Epithelial cell of esophagus (primary cell): ENCODE data around the gene L3MBTL2.
"Not testable (repeated sequence)": the region's sequence is repeated elsewhere in the genome, so short reads cannot be mapped to it uniquely, and the experiment has no call there.

Source experiments
- DNase-seq: peaks from one replicate; pipeline ENCODE4 v3.0.0; 2010; ENCODE audit warnings: low read depth
- H3K4me3 ChIP-seq: 2 replicates; pipeline ENCODE4 v1.5.1; 2011; ENCODE audit warnings: mild to moderate bottlenecking, low read length, control low read depth
- TF ChIP-seq, protein P1 (sequence below): IDR thresholded peaks from 2 replicates; pipeline ENCODE4 v1.5.1; 2011; ENCODE audit warnings: low read depth, mild to moderate bottlenecking, low read length, control low read depth, inconsistent platforms; ENCODE audit not compliant: insufficient read depth; ENCODE audit errors: missing control alignments

The L3MBTL2 gene

DNA sequence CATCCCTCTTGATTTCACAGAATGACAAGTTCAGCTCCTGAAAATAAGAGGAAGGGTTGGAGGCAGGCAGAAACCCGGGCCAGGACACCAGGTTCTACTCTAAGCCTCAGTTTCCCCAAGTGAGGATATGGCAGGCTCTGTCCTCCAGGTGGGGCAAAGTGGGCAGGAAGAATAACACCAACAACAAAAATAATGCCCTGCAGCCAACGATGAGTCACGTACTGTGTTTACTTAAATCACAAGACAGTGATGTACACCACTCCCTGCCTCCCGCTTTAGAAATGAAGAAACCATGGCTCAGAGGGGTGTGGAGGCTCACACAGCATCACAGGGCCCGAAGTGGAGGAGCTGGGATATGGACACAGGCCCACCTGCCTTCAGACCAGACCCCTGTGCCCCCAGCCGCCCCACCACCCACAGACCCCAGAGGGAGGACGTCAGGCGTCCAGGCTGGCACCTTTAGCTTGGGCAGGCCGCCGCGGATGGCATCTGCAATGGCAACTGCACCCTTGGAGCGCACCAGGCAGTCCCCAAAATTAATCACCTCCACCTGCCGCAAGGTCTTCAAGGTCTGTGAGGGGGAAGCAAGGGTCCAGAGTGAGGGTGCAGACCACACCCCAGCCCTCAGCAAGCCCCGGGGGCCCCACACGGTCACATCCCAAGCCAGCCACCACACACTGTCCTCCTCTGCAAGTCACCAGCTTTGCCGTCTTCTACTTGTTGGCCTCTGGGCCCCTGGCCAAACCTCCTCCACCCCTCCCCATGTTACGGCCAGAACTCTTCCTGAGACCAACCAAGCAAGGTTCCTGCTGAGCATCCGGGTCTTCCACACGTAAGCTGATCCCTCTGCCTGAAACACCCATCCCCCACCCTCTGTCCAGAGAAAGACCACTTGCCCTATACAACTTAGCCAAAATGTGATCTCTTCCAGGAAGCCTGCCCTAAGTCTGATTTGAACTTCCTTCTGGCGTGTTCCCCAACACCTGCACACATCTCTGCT is 51.4 kb downstream of the L3MBTL2 start:
- H3K4me3 ChIP-seq = no peak overlapping the region
- DNase-seq = peak; percentile 93
- TF ChIP-seq, protein P1, sequence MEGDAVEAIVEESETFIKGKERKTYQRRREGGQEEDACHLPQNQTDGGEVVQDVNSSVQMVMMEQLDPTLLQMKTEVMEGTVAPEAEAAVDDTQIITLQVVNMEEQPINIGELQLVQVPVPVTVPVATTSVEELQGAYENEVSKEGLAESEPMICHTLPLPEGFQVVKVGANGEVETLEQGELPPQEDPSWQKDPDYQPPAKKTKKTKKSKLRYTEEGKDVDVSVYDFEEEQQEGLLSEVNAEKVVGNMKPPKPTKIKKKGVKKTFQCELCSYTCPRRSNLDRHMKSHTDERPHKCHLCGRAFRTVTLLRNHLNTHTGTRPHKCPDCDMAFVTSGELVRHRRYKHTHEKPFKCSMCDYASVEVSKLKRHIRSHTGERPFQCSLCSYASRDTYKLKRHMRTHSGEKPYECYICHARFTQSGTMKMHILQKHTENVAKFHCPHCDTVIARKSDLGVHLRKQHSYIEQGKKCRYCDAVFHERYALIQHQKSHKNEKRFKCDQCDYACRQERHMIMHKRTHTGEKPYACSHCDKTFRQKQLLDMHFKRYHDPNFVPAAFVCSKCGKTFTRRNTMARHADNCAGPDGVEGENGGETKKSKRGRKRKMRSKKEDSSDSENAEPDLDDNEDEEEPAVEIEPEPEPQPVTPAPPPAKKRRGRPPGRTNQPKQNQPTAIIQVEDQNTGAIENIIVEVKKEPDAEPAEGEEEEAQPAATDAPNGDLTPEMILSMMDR = peak; percentile 52

DNA sequence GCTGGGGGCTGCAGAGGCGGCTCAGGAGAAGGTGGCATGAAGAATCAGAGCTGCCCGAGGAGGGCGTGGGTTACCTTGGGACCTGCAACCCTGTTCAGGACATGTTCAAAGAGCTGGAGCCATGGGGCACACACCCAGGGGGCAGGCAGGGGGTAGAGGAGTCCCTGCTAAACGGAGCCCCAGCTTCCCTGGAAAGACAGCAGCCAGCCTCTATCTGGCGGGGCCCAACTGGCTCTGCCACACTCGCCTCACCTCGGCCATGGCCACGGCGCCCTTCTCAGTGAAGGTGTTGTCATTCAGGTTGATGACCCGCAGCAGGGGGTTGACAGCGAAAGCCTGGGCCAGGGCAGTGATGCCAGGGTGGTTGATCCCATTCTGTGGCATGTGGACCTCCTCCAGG is 52.6 kb downstream of the L3MBTL2 start:
- TF ChIP-seq, protein P1 = no peak
- DNase-seq = no peak
- no peak overlapping the region for H3K4me3 ChIP-seq

DNA sequence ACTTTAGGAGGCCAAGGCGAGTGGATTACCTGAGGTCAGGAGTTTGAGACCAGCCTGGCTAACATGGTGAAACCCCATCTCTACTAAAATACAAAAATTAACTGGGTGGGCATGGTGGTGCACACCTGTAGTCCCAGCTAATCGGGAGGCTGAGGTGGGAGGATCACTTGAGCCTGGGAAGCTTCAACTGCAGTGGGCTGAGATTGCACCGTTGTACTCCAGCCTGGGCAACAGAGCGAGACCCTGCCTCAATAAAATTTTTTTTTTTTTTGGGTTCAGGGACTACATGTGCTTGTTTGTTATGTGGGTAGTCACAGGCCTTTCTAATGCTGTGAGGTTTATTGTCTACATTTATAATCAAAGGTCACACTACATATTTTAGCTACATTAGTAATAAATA is 54.6 kb downstream of the L3MBTL2 start:
- not testable (repeated sequence) for DNase-seq, H3K4me3 ChIP-seq

DNA sequence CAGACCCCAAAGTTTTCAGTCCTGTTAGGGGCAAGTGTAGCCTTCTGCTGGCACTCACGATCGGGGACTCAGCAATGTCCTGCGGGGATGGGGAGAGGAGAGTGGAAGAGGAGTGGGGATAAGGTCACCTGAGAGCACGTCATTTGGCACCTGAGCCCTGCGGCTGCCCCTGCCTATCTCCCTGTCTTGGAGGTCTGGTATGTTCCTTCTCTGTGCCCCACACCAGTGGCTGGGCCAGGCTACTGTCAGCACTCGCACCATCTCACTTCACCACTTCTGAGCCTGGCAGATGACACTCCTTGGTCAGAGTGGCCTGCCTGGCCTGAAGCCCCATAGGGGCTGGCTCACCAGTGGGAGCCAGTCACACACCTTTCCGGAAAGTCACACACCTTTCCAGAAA is 55.8 kb downstream of the L3MBTL2 start:
- H3K4me3 ChIP-seq = no peak overlapping the region
- no peak for DNase-seq
- TF ChIP-seq, protein P1 = no peak

DNA sequence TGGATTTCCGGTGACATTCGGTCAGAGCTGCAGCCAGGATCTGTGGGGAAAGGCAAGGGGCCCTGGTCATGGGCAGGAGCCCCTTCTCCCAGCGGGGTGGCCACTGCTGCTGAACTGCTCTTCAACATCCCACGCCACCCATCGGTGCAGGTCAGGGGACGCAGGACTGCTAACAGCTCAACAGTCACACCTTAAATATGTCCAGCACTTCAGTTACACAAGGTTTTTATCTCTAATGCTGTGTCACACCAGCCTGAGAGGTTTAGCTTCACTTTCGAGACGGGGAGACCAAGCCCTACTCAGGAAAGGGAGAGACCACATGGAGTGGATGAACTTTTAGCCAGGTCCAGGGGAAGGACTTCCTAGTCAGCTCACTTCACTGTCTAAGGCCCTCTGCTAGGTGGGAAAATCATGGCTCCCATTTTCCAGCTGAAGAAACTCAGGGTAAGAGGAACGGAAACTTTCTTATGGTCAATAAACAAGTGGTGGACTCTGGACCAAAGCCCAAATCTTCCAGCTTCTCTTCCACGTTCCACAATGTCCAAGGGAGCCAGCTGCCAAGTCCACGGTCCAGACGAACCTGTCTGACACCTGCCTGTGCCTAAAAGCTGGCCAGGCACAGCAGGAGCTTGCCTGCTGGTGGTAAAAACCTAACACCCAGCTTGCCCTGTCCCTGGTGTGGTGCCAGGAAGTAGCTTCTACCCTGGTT is 56.6 kb downstream of the L3MBTL2 start:
- TF ChIP-seq, protein P1 = no peak
- no peak overlapping the region for H3K4me3 ChIP-seq
- DNase-seq = no peak

DNA sequence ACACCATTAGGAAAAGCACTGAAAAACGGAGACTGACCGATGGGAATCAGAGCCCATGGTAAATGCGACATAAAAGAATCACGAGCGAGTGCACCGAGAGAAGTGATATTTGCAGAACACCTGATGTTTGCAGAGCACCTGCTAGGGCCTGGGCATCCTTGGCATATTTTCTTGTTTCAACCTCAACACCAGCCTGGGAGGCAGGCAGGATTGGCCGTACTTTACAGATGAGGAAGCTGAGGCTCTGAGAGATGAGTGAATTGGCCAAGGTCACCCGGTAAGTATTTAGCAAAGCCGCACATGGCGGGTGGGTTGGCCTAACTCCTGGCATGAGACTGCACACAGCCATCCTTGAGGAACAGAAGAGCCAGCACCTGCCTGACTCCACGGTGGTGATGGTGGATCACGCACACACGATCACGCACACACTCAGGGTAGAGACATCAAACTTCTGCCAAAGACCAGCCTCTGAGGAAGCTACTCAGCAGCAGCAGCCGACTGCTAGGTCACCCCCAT is 57.2 kb downstream of the L3MBTL2 start:
- H3K4me3 ChIP-seq = no peak overlapping the region
- TF ChIP-seq, protein P1 = no peak
- DNase-seq = no peak

DNA sequence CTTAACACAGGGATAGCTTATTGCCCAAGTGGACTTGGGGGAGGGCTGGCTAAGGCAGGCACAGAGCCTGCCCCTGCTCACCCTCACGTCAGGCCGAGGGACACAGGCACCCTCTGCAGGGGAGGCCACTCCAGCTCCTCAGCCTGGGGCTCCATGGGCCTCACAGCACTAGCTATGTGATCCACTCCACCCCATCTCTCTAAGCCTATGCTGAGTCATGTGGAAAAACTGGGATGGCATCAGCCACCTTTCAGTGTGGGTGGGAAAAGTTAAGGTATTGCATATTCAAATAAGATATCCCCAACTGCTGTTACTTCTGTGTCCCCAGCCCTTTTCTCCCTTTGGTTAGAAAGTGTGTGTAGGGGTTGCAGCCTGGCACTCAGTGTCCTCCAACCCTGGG is 58.6 kb downstream of the L3MBTL2 start:
- no peak overlapping the region for H3K4me3 ChIP-seq
- peak; percentile 43 for DNase-seq
- TF ChIP-seq, protein P1 = no peak
